Duodenal mucosa (tissue), 2 donors: ENCODE results near the gene C4BPB.
A peak's percentile ranks its signal among the peaks of the same experiment; 100 is the strongest.

Experiments used
- H3K27ac ChIP-seq: one replicate; pipeline ENCODE4 v1.7.0; 2013; ENCODE audit warnings: low read depth, low read length
- H3K27me3 ChIP-seq, 2 donors: one replicate each; pipeline ENCODE4 v1.7.0; 2013; ENCODE audit warnings: low read length in 2 of 2, control low read depth in 1 of 2; ENCODE audit not compliant: insufficient read depth in 2 of 2, control insufficient read depth in 1 of 2
- H3K36me3 ChIP-seq, 2 donors: one replicate each; pipeline ENCODE4 v1.7.0; 2013; ENCODE audit warnings: low read length in 2 of 2, control low read depth in 1 of 2; ENCODE audit not compliant: insufficient read depth in 2 of 2, control insufficient read depth in 1 of 2
- H3K4me1 ChIP-seq, 2 donors: one replicate each; pipeline ENCODE4 v1.7.0; 2013; ENCODE audit warnings: low read length in 2 of 2, control low read depth in 1 of 2; ENCODE audit not compliant: insufficient read depth in 2 of 2, control insufficient read depth in 1 of 2
- H3K4me3 ChIP-seq, 2 donors: one replicate each; pipeline ENCODE4 v1.7.0; 2013; ENCODE audit warnings: low read length in 2 of 2, low read depth in 1 of 2
- H3K9ac ChIP-seq, 2 donors: one replicate each; pipeline ENCODE4 v1.7.0; 2013; ENCODE audit warnings: low read length in 2 of 2, low read depth in 1 of 2
- H3K9me3 ChIP-seq, 2 donors: one replicate each; pipeline ENCODE4 v1.7.0; 2013; ENCODE audit warnings: low read length in 2 of 2, control low read depth in 1 of 2; ENCODE audit not compliant: control insufficient read depth in 1 of 2

Gene C4BPB

DNA sequence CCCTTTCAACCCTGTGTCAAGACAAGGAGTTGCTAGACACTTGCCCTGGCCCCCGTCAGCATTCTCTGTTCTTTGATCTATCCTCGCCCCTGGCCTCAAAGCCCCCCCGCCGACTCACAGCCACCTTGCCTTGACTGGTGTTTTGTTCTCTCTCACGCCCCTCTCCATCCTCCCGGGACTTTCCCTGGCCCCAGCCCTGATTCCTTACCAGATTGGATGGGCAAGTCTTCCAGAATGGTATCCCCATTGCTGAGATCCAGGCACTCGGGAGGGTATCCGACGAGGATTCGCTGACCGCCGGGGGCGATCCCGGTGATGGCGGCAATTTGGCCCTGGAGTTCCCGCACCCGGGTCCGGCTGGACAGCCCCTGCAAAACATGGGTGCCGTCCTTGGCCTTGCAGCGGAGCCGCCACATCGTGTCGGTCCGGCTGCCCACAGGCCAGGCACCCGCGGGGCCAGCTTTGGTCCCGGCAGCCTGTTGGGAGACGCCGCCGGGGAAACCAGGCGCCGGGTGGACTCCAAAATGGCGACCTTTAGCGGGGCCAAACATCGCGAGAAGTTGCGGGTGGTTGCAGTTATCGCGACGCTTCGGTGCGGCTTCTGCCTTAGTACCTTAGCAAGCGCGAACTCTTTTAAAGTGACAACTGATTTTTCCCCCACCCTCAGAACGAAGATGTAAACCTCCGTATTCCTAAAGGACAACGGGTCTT, 38.0 kb upstream of the C4BPB start:
- peak overlapping the region; percentile 90 to 93 for H3K4me3 ChIP-seq
- H3K9ac ChIP-seq = peak overlapping the region; percentile 97
- H3K4me1 ChIP-seq = peaks cover 33 to 54% of the 10 kb centered on the region in 2 donors
- peak overlapping the region; percentile 85 for H3K27ac ChIP-seq
- H3K9me3 ChIP-seq = no peaks in the 10 kb centered on the region
- H3K36me3 ChIP-seq = peaks cover 14 to 18% of the 10 kb centered on the region in 2 donors
- H3K27me3 ChIP-seq = no peaks in the 10 kb centered on the region

DNA sequence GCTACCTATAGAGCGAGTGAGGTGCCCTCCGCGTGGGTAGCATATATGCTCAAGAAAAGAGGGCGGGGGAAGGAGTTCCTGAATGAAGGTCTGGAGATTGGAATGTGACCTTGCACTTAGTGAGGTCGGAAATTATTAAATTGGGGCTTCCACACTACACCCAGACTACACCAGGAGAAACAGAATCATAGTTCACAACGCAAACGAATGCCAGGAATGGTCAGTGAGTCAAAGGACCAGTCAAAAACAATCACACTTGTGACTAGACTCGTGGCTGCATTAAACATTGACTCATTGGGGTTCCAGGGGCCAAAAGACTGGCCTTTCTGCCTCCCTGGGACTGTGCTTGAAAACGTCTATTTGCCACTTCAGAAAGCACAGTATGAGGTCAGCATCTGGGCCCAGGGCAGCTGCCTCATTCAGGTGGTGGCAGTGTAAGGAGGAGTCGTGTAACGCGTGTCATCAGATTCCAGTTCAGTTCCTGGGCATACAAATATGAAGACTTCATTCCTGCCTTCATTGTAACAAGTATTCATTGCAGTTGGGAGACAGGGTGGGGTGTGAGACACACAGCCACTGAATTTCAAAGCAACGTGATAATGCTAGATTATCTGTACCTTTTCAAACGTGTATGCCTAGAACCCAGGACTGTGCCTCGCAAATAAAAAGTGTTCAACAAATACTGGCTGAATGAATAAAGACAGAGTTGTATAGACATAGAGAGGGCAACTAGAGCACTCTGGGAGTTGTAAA, 37.3 kb upstream of the C4BPB start, which contains the start of gene YOD1:
YOD1 (minus strand) TSS at position 18 of the 753 bp plus-strand sequence. CDS start 178 bp downstream, outside the sequence.
- Histone ChIP-seq H3K36me3 (peaks cover 14 to 18% of the 10 kb centered on the region in 2 donors), H3K4me3 (peak within 1 kb of the TSS; percentile 90 to 93), H3K9ac (peak within 1 kb of the TSS; percentile 97), H3K4me1 (peaks cover 37 to 52% of the 10 kb centered on the region in 2 donors), H3K27ac (peak within 1 kb of the TSS; percentile 85), H3K27me3 (no peaks in the 10 kb centered on the region), H3K9me3 (no peaks in the 10 kb centered on the region)

DNA sequence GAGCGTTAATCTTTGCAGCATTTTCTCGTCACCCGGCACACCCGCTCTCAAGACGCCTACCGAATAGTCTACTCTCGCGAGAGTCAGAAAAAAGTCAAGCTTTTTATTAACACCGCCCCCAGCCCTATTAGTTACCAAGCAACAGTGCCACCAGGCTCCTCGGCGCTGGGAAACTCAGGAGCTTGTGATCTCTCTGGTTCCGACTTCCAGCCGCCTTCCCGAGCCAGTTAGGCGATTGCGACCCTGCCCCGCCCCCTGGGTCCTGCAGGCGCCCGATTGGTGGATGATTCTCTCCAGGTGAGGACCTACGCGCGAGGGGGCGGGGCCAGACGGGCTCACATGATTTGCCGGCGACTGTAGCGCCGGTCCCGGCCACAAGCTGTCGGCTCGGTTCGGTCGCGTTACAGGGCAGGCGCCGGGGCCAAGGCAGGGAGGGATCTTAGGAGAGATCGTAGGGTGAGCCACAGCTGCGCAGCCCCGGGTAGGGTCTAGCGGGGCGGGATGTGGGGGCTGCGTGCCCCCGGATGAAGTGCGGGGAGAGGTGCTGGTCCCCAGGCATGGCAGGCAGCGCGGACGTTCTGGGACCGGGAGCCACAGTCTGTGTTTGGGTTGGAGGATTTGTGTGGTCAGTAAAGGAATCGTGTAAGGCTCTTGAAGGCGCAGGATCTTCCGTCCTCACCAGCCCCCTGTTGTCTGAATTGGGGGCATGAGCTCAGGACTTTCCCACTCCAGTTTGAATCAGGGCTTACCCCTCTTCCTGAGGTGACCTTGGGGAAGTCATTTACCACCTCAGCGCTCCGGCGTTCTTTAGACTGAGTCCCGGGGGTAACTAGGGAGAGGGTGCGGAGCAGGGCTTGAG, 35.5 kb upstream of the C4BPB start, which contains the start of gene PFKFB2:
PFKFB2 (plus strand) TSS at position 365 of the 859 bp plus-strand sequence. CDS start 1,443 bp downstream, outside the sequence.
- H3K9ac ChIP-seq = peak within 1 kb of the TSS; percentile 85 to 99
- peaks cover 37 to 45% of the 10 kb centered on the region in 2 donors for H3K4me1 ChIP-seq
- H3K36me3 ChIP-seq = peaks cover 12 to 15% of the 10 kb centered on the region in 2 donors

DNA sequence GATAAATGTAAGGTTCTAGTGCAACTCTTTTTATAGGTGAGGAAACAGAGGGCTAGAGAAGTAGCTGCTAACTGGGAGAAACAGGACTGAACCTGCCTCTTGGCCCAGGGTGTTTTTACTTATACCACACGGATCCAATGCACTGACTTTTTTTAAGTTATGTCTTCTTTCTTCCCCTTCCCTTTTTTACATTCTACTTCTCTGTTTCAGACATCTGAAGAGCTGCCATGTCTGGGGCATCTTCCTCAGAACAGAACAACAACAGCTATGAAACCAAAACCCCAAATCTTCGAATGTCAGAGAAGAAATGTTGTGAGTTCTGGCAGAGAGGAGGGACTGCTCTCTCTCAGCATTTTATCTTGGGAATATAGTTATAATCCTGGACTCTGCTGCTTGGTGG, 34.2 kb upstream of the C4BPB start:
- Histone ChIP-seq H3K36me3 (peaks cover 3 to 7% of the 10 kb centered on the region in 2 donors), H3K4me3 (peak overlapping the region; percentile 45 to 56), H3K27ac (peak overlapping the region; percentile 61)

More for the DNA sequence above, 35.5 kb upstream of the C4BPB start, which contains the start of gene PFKFB2:
- H3K27me3 ChIP-seq = no peaks in the 10 kb centered on the region
- H3K4me3 ChIP-seq = peak within 1 kb of the TSS; percentile 82 to 86
- no peaks in the 10 kb centered on the region for H3K9me3 ChIP-seq
- H3K27ac ChIP-seq = peak within 1 kb of the TSS; percentile 90

DNA sequence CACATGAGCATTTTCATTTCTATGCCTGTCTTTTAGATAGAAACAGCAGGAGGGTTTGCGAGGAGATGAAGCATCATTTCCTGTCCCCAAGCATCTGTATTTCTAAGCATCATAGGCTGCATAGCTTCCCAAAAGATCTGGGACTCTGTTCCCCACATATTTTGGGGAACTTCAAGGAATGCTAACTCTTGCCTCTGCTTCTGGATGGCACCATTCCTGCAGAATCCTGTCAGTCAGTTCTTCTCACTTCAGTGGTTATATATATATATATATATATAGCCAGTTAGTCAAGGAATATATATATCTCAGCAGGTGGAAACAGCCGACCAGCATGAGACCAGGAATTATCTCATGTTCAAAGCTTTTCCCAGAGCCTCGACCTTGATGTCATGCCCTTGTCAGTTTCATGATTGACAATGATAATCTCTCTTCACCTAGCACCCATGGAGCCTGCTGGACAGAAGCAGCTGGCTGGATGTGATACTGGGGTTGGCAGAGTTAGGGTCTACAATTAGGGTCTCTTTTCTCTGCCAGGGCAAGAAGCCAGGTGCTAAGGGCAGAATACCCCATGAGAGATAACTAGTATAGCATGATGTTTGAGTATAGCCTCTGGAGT, 33.2 kb upstream of the C4BPB start:
- Histone ChIP-seq H3K9me3 (no peaks in the 10 kb centered on the region), H3K4me3 (peak overlapping the region; percentile 10 to 56), H3K4me1 (peaks cover 27 to 41% of the 10 kb centered on the region in 2 donors), H3K36me3 (peaks cover 8 to 15% of the 10 kb centered on the region in 2 donors), H3K9ac (peak overlapping the region; percentile 12 to 99), H3K27ac (peak overlapping the region; percentile 75), H3K27me3 (no peaks in the 10 kb centered on the region)

More for the DNA sequence above, 34.2 kb upstream of the C4BPB start:
- no peaks in the 10 kb centered on the region for H3K27me3 ChIP-seq
- peaks cover 30 to 44% of the 10 kb centered on the region in 2 donors for H3K4me1 ChIP-seq
- H3K9me3 ChIP-seq = no peaks in the 10 kb centered on the region
- H3K9ac ChIP-seq = peak overlapping the region; percentile 10 to 99

DNA sequence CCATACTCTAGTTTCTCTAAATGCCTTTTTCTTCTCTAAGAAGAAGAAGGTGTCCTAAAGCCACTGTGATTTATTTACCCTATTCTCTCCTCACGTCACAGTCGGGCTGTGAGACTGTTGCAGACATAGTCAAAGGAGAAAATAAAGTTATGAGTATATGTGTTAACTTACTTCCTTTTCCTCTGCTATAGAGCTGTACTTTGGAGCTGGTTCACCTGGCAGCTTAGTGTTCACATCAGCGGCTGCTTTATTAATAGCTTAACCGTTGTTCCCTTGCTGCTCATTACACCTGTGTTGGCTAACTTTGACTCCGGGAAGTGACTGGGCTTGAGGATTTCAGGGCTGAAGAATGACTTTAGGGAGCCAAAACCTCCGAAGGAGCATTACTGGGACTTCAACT, 32.0 kb upstream of the C4BPB start:
- Histone ChIP-seq H3K9me3 (no peaks in the 10 kb centered on the region), H3K27ac (peak overlapping the region; percentile 75), H3K9ac (peak overlapping the region; percentile 63 to 99), H3K4me1 (peaks cover 21 to 33% of the 10 kb centered on the region in 2 donors), H3K27me3 (no peaks in the 10 kb centered on the region), H3K36me3 (peaks cover 9 to 16% of the 10 kb centered on the region in 2 donors), H3K4me3 (peak overlapping the region; percentile 30 to 53)

DNA sequence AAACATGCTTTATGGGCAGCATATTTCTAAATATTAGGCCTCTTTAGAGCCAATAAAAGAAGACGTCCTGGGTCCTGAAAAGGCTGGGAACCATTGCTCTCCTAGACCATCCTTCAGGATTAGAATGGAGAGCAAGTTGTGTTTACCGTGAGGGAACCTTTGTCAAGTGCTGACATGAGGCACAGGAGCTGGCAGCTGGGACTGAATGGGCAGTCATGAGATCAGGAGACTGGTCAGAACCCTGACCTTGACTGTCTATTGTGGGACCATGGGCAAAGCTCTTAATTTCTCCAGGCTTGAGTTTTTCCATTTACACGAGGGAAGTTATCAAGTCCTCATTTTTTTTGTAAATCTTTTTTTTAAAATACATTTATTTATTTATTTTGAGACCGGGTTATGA, 30.4 kb upstream of the C4BPB start:
- no peak overlapping the region for H3K4me3 ChIP-seq
- H3K27ac ChIP-seq = no peak overlapping the region
- H3K36me3 ChIP-seq = peaks cover 24 to 32% of the 10 kb centered on the region in 2 donors

DNA sequence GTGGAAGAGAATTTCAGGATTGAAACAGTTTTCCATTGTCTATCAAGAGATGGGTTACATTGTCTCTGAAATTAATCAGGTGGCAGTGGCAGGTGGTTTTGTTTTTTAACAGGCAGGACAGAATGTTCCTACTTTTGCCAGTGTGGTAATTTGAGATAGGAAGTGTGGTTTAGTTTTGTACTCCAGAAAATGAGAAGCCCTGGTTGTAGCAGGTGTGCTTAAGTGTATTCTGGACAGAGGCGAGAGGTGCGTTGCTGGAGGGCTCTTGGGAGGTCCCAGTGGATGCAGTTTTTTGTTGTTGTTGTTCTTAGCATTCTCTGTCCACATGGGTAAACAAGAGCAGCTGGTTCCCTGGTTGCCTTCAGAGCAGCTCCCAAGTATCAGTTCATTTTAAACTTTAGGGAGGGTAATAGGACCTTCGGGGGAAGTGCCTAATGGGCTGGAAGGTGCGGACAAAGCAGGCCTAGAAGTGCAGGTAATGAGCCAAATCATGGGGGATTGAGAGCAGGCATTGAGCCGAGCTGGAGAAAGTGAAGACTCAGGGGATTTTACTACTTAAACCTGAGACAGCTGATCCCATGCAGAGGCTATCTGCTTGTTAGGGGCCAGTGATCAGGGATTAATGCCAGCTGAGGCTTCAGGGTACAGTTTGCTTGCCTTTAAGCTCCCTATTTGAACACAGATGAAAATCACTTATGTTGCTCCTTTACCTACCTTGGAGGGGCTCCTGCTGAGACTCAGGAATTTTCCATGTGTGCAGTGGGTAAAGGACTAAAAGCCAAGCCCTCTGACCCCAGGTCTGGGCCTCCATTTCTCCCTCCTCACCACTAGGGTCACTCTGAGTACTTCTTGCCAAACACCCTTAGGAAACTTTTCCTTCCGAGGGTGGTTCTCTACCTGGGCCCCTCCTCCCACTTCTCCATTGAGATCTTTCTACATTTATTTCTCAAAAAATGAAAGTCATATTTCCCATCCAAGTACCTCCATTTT, 29.5 kb upstream of the C4BPB start:
- no peak overlapping the region for H3K4me3 ChIP-seq
- H3K9ac ChIP-seq = no peak overlapping the region
- H3K9me3 ChIP-seq = no peaks in the 10 kb centered on the region
- H3K27ac ChIP-seq = no peak overlapping the region
- no peaks in the 10 kb centered on the region for H3K27me3 ChIP-seq
- H3K4me1 ChIP-seq = peaks cover 14 to 40% of the 10 kb centered on the region in 2 donors
- H3K36me3 ChIP-seq = peaks cover 33 to 41% of the 10 kb centered on the region in 2 donors

More for the DNA sequence above, 30.4 kb upstream of the C4BPB start:
- H3K4me1 ChIP-seq = peaks cover 12 to 32% of the 10 kb centered on the region in 2 donors
- H3K27me3 ChIP-seq = no peaks in the 10 kb centered on the region
- no peak overlapping the region for H3K9ac ChIP-seq
- H3K9me3 ChIP-seq = no peaks in the 10 kb centered on the region
